ENCODE results near the gene CFAP299.

GRCh38 chr4:80324171-80324570, 11.4 kb upstream of the CFAP299 start:
- TF ChIP-seq CTCF (IDR thresholded peaks at IDR 0.05; ENCODE audit: insufficient read depth, low read depth, low read length), result no peak
- TF ChIP-seq EZH2 (IDR thresholded peaks at IDR 0.05; ENCODE audit: insufficient read depth, low read length), result no peak
